WI38 (cell line): ENCODE measurements around the gene TMEM212.

ENCODE experiments used
- H3K4me3 ChIP-seq: 2 replicates; pipeline ENCODE4 v1.5.1; 2011; ENCODE audit warnings: low read depth, mild to moderate bottlenecking, control low read depth, low read length
- TF ChIP-seq, protein P1 (sequence below): IDR thresholded peaks from 2 replicates; pipeline ENCODE4 v1.5.1; 2012; ENCODE audit warnings: low read depth, mild to moderate bottlenecking, control low read depth, low read length

The TMEM212 gene

GRCh38 chr3:171835116-171835515, 8.0 kb upstream of the TMEM212 start:
- TF ChIP-seq, protein P1, sequence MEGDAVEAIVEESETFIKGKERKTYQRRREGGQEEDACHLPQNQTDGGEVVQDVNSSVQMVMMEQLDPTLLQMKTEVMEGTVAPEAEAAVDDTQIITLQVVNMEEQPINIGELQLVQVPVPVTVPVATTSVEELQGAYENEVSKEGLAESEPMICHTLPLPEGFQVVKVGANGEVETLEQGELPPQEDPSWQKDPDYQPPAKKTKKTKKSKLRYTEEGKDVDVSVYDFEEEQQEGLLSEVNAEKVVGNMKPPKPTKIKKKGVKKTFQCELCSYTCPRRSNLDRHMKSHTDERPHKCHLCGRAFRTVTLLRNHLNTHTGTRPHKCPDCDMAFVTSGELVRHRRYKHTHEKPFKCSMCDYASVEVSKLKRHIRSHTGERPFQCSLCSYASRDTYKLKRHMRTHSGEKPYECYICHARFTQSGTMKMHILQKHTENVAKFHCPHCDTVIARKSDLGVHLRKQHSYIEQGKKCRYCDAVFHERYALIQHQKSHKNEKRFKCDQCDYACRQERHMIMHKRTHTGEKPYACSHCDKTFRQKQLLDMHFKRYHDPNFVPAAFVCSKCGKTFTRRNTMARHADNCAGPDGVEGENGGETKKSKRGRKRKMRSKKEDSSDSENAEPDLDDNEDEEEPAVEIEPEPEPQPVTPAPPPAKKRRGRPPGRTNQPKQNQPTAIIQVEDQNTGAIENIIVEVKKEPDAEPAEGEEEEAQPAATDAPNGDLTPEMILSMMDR, result no peak
- no peak overlapping the region for H3K4me3 ChIP-seq

GRCh38 chr3:171835613-171836012, 7.5 kb upstream of the TMEM212 start:
- TF ChIP-seq, protein P1, result no peak
- H3K4me3 ChIP-seq, result no peak overlapping the region

DNA sequence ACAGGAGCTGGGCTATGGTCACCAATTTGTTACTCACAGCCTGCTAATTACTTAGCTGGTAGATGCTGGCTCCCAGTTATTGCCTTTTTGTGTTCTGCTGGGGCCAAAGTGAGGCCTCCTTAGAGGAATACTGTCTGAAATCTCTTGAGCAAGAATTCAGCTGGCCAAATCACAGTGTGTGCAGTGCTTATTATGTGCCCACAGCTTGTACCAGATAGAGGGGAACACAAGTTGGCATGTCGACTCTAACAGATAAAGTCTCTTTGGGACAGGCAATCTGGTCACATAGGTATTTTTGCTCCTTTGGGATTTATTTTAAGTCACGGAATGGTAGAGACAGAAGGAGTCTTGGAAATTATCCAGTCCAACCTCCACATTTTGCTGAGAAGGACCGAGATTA, 6.3 kb upstream of the TMEM212 start:
- no peak overlapping the region for H3K4me3 ChIP-seq
- TF ChIP-seq, protein P1, result no peak

- TF ChIP-seq, protein P1, result no peak
- H3K4me3 ChIP-seq, result no peak overlapping the region
Measured at GRCh38 chr3:171837698-171838097, 5.5 kb upstream of the TMEM212 start.

DNA sequence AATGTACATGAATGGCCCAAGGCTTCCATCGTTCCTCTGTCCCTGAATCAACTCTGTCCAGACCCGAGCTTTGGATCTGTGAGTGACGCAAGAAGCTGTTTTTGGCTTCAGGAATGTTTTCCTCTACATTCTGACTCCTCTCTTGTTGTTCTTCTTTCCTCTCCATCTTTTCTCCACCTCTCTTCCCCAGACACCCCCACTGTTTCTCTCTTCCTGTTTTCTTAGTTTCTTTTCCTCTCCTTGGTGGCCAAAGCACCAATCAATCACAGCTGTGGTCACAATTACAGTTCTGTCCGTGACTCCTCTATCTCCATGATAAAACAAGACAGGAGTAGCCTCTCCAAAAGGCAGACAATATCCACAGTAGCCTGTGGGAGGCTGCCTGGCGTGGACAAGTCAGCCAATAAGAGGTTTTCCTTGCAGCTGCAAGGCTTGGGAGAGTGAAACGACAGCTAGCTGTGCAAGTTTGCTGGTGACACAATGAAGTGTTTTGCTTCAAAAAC, 4.9 kb upstream of the TMEM212 start:
- H3K4me3 ChIP-seq, result peak overlapping the region; percentile 23; the same call in 1 of the 2 replicates
- TF ChIP-seq, protein P1, result no peak

- H3K4me3 ChIP-seq, result no peak overlapping the region
- TF ChIP-seq, protein P1, result no peak
Measured at GRCh38 chr3:171839270-171839669, 3.9 kb upstream of the TMEM212 start.

DNA sequence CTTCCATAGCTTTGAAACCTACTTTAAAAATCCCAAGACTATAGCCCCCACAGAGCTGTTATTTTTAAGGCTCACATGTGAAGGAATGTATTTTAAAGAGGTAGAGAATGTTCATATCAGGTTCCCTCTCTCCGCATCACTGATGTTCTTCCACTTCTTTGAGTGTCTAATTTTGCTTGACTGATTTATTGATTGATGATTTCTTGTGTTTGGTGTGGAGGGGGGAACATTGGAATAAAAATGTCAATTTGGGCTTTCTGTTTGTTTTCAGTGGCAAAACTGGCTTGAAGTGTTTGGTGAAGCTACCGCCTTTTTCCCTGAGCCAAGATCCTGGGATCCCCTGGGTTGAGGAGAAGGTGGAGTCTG, 2.7 kb upstream of the TMEM212 start:
- TF ChIP-seq, protein P1, result no peak
- no peak overlapping the region for H3K4me3 ChIP-seq
